ENCODE measurements around the gene SMARCC1. TPM values are rescaled to one million over a fixed set of nuclear protein-coding genes. Genes with fewer than 3 reads are reported as not detected.

Gene SMARCC1
- total RNA-seq, 2 experiments from 2014 or later, result 74.2 to 76.2 TPM

DNA sequence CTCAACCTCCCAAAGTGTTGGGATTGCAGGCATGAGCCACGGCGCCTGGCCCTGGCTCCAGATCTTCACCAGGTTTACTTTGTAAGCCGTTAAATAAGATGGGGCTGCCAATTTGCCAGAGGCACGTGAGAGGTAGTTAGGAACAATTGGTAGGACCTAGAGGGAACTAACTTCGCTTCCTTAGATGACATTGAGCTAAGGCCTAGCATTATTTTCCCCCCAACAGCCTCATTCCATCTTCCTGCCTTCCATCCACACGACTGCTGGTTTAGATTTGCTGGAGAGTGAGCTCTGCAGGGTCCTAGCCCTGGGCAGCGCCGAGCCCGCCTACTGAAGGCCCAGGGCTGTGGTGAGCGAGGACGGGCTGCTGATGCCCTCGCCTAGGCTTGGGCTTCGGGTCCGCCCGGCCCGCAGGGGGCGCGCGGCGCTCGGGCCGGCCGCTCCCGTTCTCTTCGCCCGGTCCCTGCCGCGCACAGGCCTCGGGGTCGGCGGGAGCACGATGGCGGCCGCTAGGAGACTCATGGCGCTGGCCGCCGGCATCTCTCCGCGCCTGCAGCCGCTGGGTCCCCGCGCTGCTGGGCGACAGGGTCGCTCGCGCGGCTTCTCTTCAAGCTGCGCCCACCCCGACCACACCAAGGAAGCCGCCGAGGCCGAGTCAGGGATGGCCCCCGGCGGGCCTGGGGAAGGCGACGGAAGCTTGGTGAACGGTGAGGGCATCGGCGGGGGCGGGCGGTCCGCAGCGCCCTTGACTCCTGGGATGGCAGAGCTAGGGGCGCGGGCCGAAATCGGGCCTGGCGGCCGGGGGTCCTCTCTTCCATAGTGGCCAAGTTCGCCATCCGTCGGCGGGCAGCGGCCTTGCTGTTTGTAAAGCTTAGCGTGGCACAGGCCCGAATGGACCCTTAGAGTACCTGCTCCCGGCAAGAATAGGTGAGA is 43.1 kb upstream of the SMARCC1 start:
- CTCF ChIA-PET, result interaction anchor here (0.6 to 2.3 kb wide), 16 partner anchors 9 to 611 kb away, joined by 3 to 14 read pairs (median 4); partner anchors contain the start of gene DHX30
- H3K27me3 ChIP-seq (ENCODE audit: control insufficient read depth in 1 of 2, insufficient read depth in 2 of 2, low read length in 2 of 2), result no peaks in the 10 kb centered on the region
- peak; percentile 98 for ATAC-seq (ENCODE audit: poor library complexity)

DNA sequence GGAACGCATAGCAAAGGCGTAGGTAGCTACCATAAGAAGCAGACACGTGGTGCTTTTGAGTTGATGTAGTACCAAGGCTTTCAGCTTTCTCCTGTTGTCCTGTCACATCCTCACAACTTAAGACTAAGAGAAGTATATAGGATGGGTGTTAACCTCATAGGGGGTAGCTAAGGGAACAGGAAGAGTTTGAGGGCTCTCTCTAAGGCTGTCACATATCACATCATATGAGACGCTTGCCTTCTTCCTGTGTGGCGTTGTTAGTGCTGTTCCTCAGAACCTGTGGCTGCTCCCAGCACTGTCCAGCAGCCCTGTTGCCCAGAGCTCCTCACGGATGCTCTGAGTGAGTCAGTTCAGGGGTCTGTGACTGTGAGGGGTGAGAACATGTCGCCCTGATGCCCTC is 35.9 kb upstream of the SMARCC1 start:
- Mint-ChIP-seq H3K36me3 (ENCODE audit: low read depth) (peaks cover 56% of the 10 kb centered on the region), H3K4me3 (no peak overlapping the region), H3K27me3 (no peaks in the 10 kb centered on the region), H3K9me3 (no peaks in the 10 kb centered on the region), H3K4me1 (ENCODE audit: low read depth) (peaks cover 8% of the 10 kb centered on the region), H3K27ac (no peak overlapping the region)
- Histone ChIP-seq H3K4me3 (ENCODE audit: low read length) (no peak overlapping the region), H3K9me3 (ENCODE audit: control insufficient read depth in 1 of 2, insufficient read depth in 1 of 2, low read length in 2 of 2) (no peaks in the 10 kb centered on the region), H3K4me1 (ENCODE audit: insufficient read depth, low read length) (no peaks in the 10 kb centered on the region), H3K27me3 (ENCODE audit: control insufficient read depth in 1 of 2, insufficient read depth in 2 of 2, low read length in 2 of 2) (no peaks in the 10 kb centered on the region), H3K27ac (ENCODE audit: low read depth in 1 of 2, low read length in 2 of 2) (no peak overlapping the region), H3K36me3 (ENCODE audit: insufficient read depth, low read length) (peaks cover 53% of the 10 kb centered on the region)
- no peak for DNase-seq
- ChIA-PET CTCF (no interaction called here), POLR2A (interaction anchor here (0.5 to 1.1 kb wide), 2 partner anchors 15 to 44 kb away, joined by 3 to 5 read pairs; no protein-coding TSS in a partner anchor)
- no peak for ATAC-seq (ENCODE audit: poor library complexity)
- intact Hi-C loops (cut with DNase I, micrococcal nuclease), result no loop called here
- TF ChIP-seq, protein P1, sequence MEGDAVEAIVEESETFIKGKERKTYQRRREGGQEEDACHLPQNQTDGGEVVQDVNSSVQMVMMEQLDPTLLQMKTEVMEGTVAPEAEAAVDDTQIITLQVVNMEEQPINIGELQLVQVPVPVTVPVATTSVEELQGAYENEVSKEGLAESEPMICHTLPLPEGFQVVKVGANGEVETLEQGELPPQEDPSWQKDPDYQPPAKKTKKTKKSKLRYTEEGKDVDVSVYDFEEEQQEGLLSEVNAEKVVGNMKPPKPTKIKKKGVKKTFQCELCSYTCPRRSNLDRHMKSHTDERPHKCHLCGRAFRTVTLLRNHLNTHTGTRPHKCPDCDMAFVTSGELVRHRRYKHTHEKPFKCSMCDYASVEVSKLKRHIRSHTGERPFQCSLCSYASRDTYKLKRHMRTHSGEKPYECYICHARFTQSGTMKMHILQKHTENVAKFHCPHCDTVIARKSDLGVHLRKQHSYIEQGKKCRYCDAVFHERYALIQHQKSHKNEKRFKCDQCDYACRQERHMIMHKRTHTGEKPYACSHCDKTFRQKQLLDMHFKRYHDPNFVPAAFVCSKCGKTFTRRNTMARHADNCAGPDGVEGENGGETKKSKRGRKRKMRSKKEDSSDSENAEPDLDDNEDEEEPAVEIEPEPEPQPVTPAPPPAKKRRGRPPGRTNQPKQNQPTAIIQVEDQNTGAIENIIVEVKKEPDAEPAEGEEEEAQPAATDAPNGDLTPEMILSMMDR (IDR thresholded peaks at IDR 0.05), result no peak

More for the DNA sequence above, 43.1 kb upstream of the SMARCC1 start:
- Mint-ChIP-seq H3K27me3 (no peaks in the 10 kb centered on the region), H3K9me3 (no peaks in the 10 kb centered on the region), H3K27ac (peak overlapping the region; percentile 82), H3K36me3 (ENCODE audit: low read depth) (peaks cover 60% of the 10 kb centered on the region), H3K4me3 (peak overlapping the region; percentile 90), H3K4me1 (ENCODE audit: low read depth) (peaks cover 35% of the 10 kb centered on the region)
- intact Hi-C loops (cut with DNase I, micrococcal nuclease), result loop anchor here (1.0 to 10.0 kb wide), 5 partner anchors 22 to 540 kb away; partner anchors contain the start of genes DHX30 (in 1 of the 2), KIF9 (in 1 of the 2) and KLHL18 (in 1 of the 2)
- H3K4me1 ChIP-seq (ENCODE audit: insufficient read depth, low read length), result peaks cover 32% of the 10 kb centered on the region
- H3K4me3 ChIP-seq (ENCODE audit: low read length), result peak overlapping the region; percentile 97
- H3K36me3 ChIP-seq (ENCODE audit: insufficient read depth, low read length), result peaks cover 29% of the 10 kb centered on the region
- POLR2A ChIA-PET, result interaction anchor here (0.8 to 2.0 kb wide), 9 partner anchors 9 to 892 kb away, joined by 3 to 13 read pairs (median 4); partner anchors contain the start of genes DHX30, IP6K2, PTPN23 and SMARCC1
- peak; percentile 55 to 92 (median 74) for DNase-seq
- H3K27ac ChIP-seq (ENCODE audit: low read depth in 1 of 2, low read length in 2 of 2), result peak overlapping the region; percentile 60 to 72
- TF ChIP-seq, protein P1 (IDR thresholded peaks at IDR 0.05), result peak; percentile 88
- H3K9me3 ChIP-seq (ENCODE audit: control insufficient read depth in 1 of 2, insufficient read depth in 1 of 2, low read length in 2 of 2), result no peaks in the 10 kb centered on the region

DNA sequence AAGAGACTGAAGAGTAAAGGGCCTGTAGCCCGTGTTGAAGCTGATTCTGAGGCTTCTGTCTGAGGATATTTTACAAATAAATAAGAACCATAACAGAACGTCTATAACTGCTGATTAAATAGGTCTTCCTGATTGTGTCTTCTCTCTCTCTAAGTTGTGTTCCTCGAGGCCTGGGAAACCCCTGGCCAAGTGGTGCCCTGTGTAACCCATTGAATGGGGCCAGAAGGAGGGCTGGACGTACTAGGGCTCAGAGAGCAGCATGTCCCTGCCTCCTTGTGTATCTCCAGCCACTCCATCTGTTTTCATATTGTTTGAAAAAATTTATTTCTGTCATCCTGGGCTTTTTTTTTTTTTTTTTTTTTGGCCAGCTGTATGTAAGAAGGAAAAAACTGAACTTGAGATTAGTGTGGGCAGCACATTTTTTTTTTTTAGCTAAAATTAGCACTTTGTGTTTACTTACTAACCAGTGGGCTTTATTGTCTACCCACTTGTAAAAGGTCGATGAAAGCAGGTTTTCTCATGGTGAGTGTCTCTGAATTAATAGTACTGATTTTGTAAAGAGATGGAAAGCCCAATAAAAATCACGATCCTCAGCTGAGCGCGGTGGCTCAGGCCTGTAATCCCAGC is 32.0 kb upstream of the SMARCC1 start:
- no peak for ATAC-seq (ENCODE audit: poor library complexity)
- peaks cover 19% of the 10 kb centered on the region for H3K4me1 Mint-ChIP-seq (ENCODE audit: low read depth)
- TF ChIP-seq, protein P1 (IDR thresholded peaks at IDR 0.05), result no peak
- no peak overlapping the region for H3K4me3 ChIP-seq (ENCODE audit: low read length)
- peaks cover 58% of the 10 kb centered on the region for H3K36me3 ChIP-seq (ENCODE audit: insufficient read depth, low read length)
- CTCF ChIA-PET, result interaction anchor here (0.9 kb wide), 1 partner anchor 176 kb away, joined by 3 read pairs; no protein-coding TSS in a partner anchor
- intact Hi-C loops (cut with DNase I, micrococcal nuclease), result no loop called here
- no peaks in the 10 kb centered on the region for H3K9me3 ChIP-seq (ENCODE audit: control insufficient read depth in 1 of 2, insufficient read depth in 1 of 2, low read length in 2 of 2)
- H3K27me3 ChIP-seq (ENCODE audit: control insufficient read depth in 1 of 2, insufficient read depth in 2 of 2, low read length in 2 of 2), result no peaks in the 10 kb centered on the region
- no peaks in the 10 kb centered on the region for H3K27me3 Mint-ChIP-seq
- H3K9me3 Mint-ChIP-seq, result no peaks in the 10 kb centered on the region
- POLR2A ChIA-PET, result no interaction called here
- peaks cover 55% of the 10 kb centered on the region for H3K36me3 Mint-ChIP-seq (ENCODE audit: low read depth)
- H3K4me1 ChIP-seq (ENCODE audit: insufficient read depth, low read length), result no peaks in the 10 kb centered on the region
- no peak overlapping the region for H3K4me3 Mint-ChIP-seq
- DNase-seq, result no peak
- H3K27ac Mint-ChIP-seq, result no peak overlapping the region
- H3K27ac ChIP-seq (ENCODE audit: low read depth in 1 of 2, low read length in 2 of 2), result no peak overlapping the region
